ENCODE results near the gene DEFB110.

The DEFB110 gene

DNA sequence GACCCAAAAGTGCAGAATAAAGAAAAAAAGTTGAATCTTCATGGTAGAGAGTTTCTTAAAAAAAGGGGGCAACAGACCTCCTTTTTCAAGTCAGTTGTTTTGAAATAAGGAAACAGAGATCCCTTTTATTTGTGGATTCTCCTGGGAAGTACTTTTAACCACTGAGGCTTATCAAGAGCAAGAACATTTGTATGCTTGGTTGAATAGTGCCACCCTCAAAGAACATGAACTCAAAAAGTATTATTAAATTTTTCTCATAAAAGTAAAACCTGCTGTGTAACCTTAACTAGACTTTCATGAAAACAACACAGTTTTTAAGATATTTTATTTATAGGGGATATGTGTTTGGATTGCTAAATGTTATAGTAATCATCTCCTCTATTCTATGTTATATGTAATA, at the start of gene DEFB110:
Gene DEFB110 (minus strand): TSS at position 101 of the 400 bp plus-strand sequence. CDS start 59 bp downstream, at position 42.
- no peak within 1 kb of the TSS for H3K27ac Mint-ChIP-seq
- ATAC-seq (replicated peaks) (no peak), DNase-seq (no peak)
- no peaks in the 10 kb centered on the region for H3K27me3 Mint-ChIP-seq
- H3K4me1 Mint-ChIP-seq, result no peaks in the 10 kb centered on the region
- no peak within 1 kb of the TSS for H3K4me3 Mint-ChIP-seq
- H3K9me3 Mint-ChIP-seq, result peaks cover 0 to 2% of the 10 kb centered on the region in 2 donors
- no peaks in the 10 kb centered on the region for H3K36me3 Mint-ChIP-seq

DNA sequence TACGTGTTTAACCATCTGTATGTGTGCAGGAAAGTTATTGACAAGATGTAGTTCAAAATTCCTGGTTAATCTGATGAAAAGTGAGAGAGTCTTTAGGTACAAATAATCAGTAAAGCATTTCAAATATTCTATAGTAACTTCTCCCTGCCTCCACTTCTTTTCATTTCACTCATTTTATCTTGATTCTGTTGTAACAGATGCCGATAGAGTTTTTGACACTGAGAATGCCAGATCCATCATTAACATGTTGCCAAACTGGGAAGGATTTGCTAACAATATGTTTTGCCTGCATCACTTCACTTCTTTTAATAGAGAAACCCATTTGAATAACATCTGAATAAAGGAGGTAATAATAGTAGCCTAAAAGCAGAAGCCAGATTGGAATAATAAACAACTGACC, 48.3 kb upstream of the DEFB110 start:
- no peak for DNase-seq
- no peaks in the 10 kb centered on the region for H3K4me1 Mint-ChIP-seq
- no peak overlapping the region for H3K27ac Mint-ChIP-seq
- no peaks in the 10 kb centered on the region for H3K27me3 Mint-ChIP-seq
- H3K9me3 Mint-ChIP-seq, result peaks cover 0 to 3% of the 10 kb centered on the region in 2 donors
- no peaks in the 10 kb centered on the region for H3K36me3 Mint-ChIP-seq
- no peak for ATAC-seq (replicated peaks)
- H3K4me3 Mint-ChIP-seq, result no peak overlapping the region

GRCh38 chr6:50062051-50062450, 40.3 kb upstream of the DEFB110 start:
- Mint-ChIP-seq H3K9me3 (peaks cover 0 to 3% of the 10 kb centered on the region in 2 donors), H3K4me3 (no peak overlapping the region), H3K36me3 (no peaks in the 10 kb centered on the region), H3K27ac (no peak overlapping the region), H3K4me1 (no peaks in the 10 kb centered on the region), H3K27me3 (no peaks in the 10 kb centered on the region)
- ATAC-seq (replicated peaks), result no peak
- no peak for DNase-seq

DNA sequence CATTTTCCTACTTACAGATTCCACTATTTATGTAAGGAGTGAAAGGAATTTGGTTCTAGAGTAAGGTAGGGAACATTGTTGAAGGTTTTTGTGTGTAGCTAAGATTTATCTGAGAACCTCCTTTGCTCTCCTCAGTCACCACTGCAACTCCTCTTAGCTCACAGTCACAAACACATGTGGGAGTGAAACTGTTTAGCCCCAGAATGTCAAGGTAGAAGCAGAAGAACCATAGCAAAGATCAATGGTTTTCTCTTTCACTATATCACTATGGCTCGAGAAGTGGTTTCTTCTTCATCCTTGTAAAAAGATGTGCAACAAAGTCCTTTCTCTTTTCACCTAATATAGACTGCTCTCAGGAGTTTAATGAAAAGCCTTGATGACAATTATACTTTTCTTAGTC, 34.4 kb upstream of the DEFB110 start:
- H3K36me3 Mint-ChIP-seq, result no peaks in the 10 kb centered on the region
- DNase-seq (no peak), ATAC-seq (replicated peaks) (no peak)
- H3K4me1 Mint-ChIP-seq, result no peaks in the 10 kb centered on the region
- peaks cover 0 to 3% of the 10 kb centered on the region in 2 donors for H3K9me3 Mint-ChIP-seq
- no peaks in the 10 kb centered on the region for H3K27me3 Mint-ChIP-seq
- H3K4me3 Mint-ChIP-seq, result no peak overlapping the region
- H3K27ac Mint-ChIP-seq, result no peak overlapping the region

DNA sequence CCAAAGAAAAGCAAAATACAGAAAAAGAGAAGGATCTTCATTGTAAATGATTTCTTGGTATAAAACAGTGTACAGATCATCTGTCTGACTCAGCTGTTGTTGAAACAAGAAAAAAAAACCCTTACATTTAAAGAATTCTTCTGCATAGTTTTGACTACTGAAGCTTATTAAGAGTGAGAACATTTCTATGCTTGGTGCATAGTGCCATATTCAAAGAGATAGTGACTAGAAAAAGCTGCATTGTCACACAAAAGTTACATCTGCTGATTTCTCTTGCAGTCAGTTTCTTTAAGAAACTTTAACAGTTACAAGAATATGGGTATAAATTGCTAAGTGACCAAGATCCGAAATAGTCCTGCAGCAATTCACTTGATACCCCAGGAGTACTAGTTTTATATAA, 28.0 kb upstream of the DEFB110 start, which contains the start of gene DEFB112:
Gene DEFB112 (minus strand): TSS at position 101 of the 400 bp plus-strand sequence. CDS start 60 bp downstream, at position 41.
- DNase-seq (no peak), ATAC-seq (replicated peaks) (no peak)
- Mint-ChIP-seq H3K27me3 (no peaks in the 10 kb centered on the region), H3K4me1 (no peaks in the 10 kb centered on the region), H3K27ac (no peak within 1 kb of the TSS), H3K4me3 (no peak within 1 kb of the TSS), H3K9me3 (no peaks in the 10 kb centered on the region), H3K36me3 (no peaks in the 10 kb centered on the region)

- Mint-ChIP-seq H3K4me3 (no peak overlapping the region), H3K9me3 (no peaks in the 10 kb centered on the region), H3K27ac (no peak overlapping the region)
Observed at GRCh38 chr6:50047026-50047425, 25.2 kb upstream of the DEFB110 start.

DNA sequence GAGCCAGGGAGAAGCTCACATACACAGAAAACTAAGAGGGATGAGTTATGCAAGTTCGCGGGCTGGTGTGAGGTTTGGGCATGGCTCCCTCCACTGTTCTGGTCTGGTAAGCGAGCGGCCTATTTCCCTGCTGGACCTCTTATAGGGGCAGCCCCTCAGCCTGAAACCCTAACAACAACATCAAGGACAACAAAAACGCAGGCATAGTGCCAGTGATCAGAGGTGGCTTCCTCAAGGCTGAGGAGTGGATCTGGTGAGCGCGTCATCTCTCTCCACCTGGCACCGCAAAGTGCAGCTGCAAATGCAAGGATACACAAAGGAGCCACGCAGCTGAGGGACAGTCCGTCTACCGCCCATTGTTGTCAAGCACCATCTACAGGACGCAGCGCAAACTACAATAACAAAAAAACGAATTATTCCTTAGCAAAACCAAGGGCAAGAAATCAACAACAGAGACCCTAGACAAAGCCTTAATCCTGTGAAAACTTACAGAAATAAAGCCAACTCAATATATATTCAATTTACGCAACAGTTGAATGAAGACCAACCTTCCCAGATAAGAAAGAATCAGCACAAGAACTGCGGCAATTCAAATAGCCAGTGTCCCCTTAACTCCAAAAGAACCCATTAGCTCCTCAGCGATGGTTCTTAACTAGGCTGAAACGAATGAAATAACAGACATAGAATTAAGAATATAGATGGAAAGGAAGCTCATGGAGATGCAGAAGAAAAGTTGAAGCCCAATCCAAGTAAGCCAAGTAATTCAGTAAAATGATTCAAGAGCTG, 9.2 kb upstream of the DEFB110 start:
- Mint-ChIP-seq H3K27ac (no peak overlapping the region), H3K36me3 (no peaks in the 10 kb centered on the region), H3K27me3 (no peaks in the 10 kb centered on the region), H3K4me1 (no peaks in the 10 kb centered on the region), H3K4me3 (no peak overlapping the region), H3K9me3 (peaks cover 0 to 6% of the 10 kb centered on the region in 2 donors)
- no peak for DNase-seq
- ATAC-seq (replicated peaks), result peak in 1 of 2 donors; percentile 25

More at GRCh38 chr6:50047026-50047425, 25.2 kb upstream of the DEFB110 start:
- no peaks in the 10 kb centered on the region for H3K4me1 Mint-ChIP-seq
- H3K36me3 Mint-ChIP-seq, result no peaks in the 10 kb centered on the region
- no peaks in the 10 kb centered on the region for H3K27me3 Mint-ChIP-seq
- no peak for ATAC-seq (replicated peaks)
- no peak for DNase-seq

GRCh38 chr6:50030350-50030749, 8.6 kb upstream of the DEFB110 start:
- H3K27ac Mint-ChIP-seq, result no peak overlapping the region
- H3K36me3 Mint-ChIP-seq, result no peaks in the 10 kb centered on the region
- DNase-seq (no peak), ATAC-seq (replicated peaks) (no peak)
- no peaks in the 10 kb centered on the region for H3K27me3 Mint-ChIP-seq
- H3K4me3 Mint-ChIP-seq, result no peak overlapping the region
- no peaks in the 10 kb centered on the region for H3K4me1 Mint-ChIP-seq
- peaks cover 0 to 6% of the 10 kb centered on the region in 2 donors for H3K9me3 Mint-ChIP-seq

DNA sequence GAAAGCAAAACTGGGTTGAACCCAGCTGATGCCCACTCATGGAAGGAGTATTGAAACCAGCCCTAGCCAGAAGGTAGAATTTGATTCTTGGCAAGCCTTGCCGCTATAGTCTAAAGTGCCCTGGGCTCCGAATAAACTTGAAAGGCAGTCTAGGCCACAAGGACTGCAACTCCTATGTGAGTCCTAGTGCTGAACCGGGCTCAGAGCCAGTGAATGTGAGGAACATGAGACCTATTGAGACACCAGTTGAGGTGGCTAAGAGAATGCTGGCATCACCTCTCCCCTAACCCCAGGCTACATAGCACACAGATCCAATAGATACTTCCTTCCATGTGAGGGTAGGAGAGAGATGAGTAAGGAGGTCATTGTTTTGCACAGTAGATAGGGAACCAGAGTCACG, 3.5 kb upstream of the DEFB110 start:
- H3K4me1 Mint-ChIP-seq, result no peaks in the 10 kb centered on the region
- H3K4me3 Mint-ChIP-seq, result no peak overlapping the region
- no peak overlapping the region for H3K27ac Mint-ChIP-seq
- DNase-seq (no peak), ATAC-seq (replicated peaks) (no peak)
- H3K27me3 Mint-ChIP-seq, result no peaks in the 10 kb centered on the region
- no peaks in the 10 kb centered on the region for H3K36me3 Mint-ChIP-seq
- peaks cover 0 to 2% of the 10 kb centered on the region in 2 donors for H3K9me3 Mint-ChIP-seq

- no peaks in the 10 kb centered on the region for H3K36me3 Mint-ChIP-seq
- ATAC-seq (replicated peaks) (no peak), DNase-seq (no peak)
- peaks cover 0 to 2% of the 10 kb centered on the region in 2 donors for H3K9me3 Mint-ChIP-seq
- H3K4me3 Mint-ChIP-seq, result no peak overlapping the region
- H3K27me3 Mint-ChIP-seq, result no peaks in the 10 kb centered on the region
- no peak overlapping the region for H3K27ac Mint-ChIP-seq
- H3K4me1 Mint-ChIP-seq, result no peaks in the 10 kb centered on the region
Observed at GRCh38 chr6:50007819-50008218, 14.0 kb downstream of the DEFB110 start.

DNA sequence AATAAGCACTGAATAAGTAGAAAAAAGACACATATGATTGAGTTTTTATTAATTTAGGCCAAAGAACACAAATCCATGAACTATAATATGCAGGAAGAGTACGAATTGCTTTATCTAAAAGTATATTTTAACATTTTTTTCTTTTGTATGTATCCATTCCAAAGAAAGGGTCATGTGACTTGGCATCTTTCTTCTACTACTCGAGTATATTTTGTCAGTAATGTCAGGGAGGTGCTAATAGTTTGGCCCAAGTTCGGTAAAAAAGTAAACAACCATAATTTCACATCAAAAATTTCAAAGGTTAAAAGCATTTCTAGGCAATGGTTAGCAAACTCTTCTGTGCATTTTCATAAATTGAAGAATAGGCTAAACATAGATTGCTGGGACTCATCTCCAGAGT, 18.7 kb downstream of the DEFB110 start:
- no peaks in the 10 kb centered on the region for H3K4me1 Mint-ChIP-seq
- no peak overlapping the region for H3K27ac Mint-ChIP-seq
- peaks cover 0 to 2% of the 10 kb centered on the region in 2 donors for H3K9me3 Mint-ChIP-seq
- no peaks in the 10 kb centered on the region for H3K36me3 Mint-ChIP-seq
- ATAC-seq (replicated peaks), result no peak
- no peak for DNase-seq
- no peak overlapping the region for H3K4me3 Mint-ChIP-seq
- no peaks in the 10 kb centered on the region for H3K27me3 Mint-ChIP-seq

- Mint-ChIP-seq H3K9me3 (no peaks in the 10 kb centered on the region), H3K36me3 (no peaks in the 10 kb centered on the region), H3K27me3 (no peaks in the 10 kb centered on the region), H3K4me3 (no peak overlapping the region), H3K27ac (no peak overlapping the region), H3K4me1 (no peaks in the 10 kb centered on the region)
- DNase-seq (no peak), ATAC-seq (replicated peaks) (no peak)
Observed at GRCh38 chr6:49995278-49995677, 26.5 kb downstream of the DEFB110 start.

DNA sequence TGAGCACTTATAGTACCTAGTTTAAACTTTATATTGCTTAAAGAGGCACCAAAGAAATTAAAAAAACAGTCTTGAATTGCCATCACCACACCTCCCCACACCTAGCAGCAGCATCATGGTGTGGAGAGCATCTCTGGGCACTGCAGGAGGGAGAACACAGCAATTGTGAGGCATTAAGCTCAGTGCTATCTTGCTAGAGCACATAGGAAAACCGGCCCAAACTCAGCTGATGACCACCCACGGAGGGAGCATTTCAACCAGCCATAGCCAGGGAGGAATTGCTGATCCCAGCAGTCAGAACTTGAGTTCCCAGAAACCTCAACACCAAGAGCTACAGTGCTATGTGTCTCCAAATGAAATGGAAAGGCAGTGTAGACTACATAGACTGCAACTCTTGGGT, 32.9 kb downstream of the DEFB110 start:
- Mint-ChIP-seq H3K4me3 (no peak overlapping the region), H3K9me3 (no peaks in the 10 kb centered on the region), H3K27ac (no peak overlapping the region), H3K36me3 (no peaks in the 10 kb centered on the region), H3K4me1 (no peaks in the 10 kb centered on the region), H3K27me3 (no peaks in the 10 kb centered on the region)
- no peak for DNase-seq
- no peak for ATAC-seq (replicated peaks)

DNA sequence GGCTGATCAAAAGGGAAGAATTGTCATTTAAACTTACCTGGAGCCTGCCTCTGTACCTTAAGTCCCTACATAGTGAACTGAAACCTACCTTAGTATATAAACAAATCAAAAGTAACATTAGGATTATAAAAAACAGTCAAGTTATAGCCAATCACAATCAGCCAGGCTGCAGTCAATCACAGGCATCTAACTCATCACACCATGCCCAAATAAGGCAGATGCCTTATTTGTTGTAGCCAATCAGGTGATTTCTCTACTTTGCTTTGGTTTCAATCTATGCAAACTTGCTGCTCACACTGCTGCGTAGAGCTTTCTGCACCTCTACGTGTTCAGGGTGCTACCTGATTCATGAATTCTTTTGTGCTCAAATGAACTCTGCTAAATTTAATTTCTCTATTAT, 34.0 kb downstream of the DEFB110 start:
- no peaks in the 10 kb centered on the region for H3K27me3 Mint-ChIP-seq
- no peaks in the 10 kb centered on the region for H3K4me1 Mint-ChIP-seq
- ATAC-seq (replicated peaks) (no peak), DNase-seq (no peak)
- H3K9me3 Mint-ChIP-seq, result no peaks in the 10 kb centered on the region
- no peak overlapping the region for H3K4me3 Mint-ChIP-seq
- no peak overlapping the region for H3K27ac Mint-ChIP-seq
- no peaks in the 10 kb centered on the region for H3K36me3 Mint-ChIP-seq

DNA sequence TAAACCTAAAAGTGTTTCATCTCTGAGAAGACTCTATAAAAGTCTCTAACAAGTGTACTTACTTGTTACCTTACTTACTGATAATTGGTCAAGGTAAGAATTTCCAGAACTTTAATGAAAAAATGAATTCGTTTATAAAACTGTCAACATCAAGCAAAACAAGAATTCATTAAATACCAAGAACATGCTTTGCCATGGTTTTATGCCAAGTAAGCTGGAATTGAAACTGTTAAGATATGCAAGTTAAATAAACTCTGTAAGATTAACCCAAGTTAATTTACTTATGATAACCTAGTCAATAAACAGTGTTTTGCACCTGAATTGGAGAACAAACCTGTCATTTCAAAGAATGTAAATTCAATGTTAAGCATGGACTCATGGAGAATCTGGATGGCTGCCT, 35.2 kb downstream of the DEFB110 start:
- Mint-ChIP-seq H3K4me1 (no peaks in the 10 kb centered on the region), H3K36me3 (no peaks in the 10 kb centered on the region), H3K27me3 (no peaks in the 10 kb centered on the region), H3K4me3 (no peak overlapping the region), H3K9me3 (peaks cover 0 to 1% of the 10 kb centered on the region in 2 donors), H3K27ac (no peak overlapping the region)
- no peak for DNase-seq
- ATAC-seq (replicated peaks), result no peak
